Aorta (tissue), 5 donors: Measurements from ENCODE around the gene MCOLN2. TPM values are rescaled to one million over a fixed set of nuclear protein-coding genes. Genes with fewer than 3 reads are reported as not detected.
"Not testable (repeated sequence)": the region's sequence is repeated elsewhere in the genome, so short reads cannot be mapped to it uniquely, and the experiment has no call there.

Experiments used
- ATAC-seq: fragments of 200-7000 bp; cut with Tn5 transposase; one replicate; pipeline ENCODE4 v1.9.1; 2022; ENCODE audit warnings: moderate library complexity; ENCODE audit not compliant: low FRiP score
- DNase-seq, 2 donors: peaks; one replicate each; pipeline ENCODE4 v3.0.0-alpha.2; 2020
- H3K27ac ChIP-seq, 2 donors: one replicate each; pipeline ENCODE4 v1.5.1; 2013; ENCODE audit warnings: low read length in 2 of 2, mild to moderate bottlenecking in 2 of 2, moderate library complexity in 2 of 2, control low read depth in 1 of 2, inconsistent platforms in 1 of 2, low read depth in 1 of 2
- H3K27me3 ChIP-seq, 2 donors: one replicate each; pipeline ENCODE4 v1.6.1; 2013; ENCODE audit warnings: control low read depth in 1 of 2, low read length in 1 of 2, mild to moderate bottlenecking in 1 of 2, moderate library complexity in 1 of 2; ENCODE audit not compliant: insufficient read depth in 2 of 2, control insufficient read depth in 1 of 2
- H3K36me3 ChIP-seq, 2 donors: one replicate each; pipeline ENCODE4 v1.6.1; 2013; ENCODE audit warnings: control low read depth in 1 of 2, low read length in 1 of 2, mild to moderate bottlenecking in 1 of 2; ENCODE audit not compliant: insufficient read depth in 2 of 2, control insufficient read depth in 1 of 2
- H3K4me1 ChIP-seq, 2 donors: one replicate each; pipeline ENCODE4 v1.6.1; 2013; ENCODE audit warnings: low read length in 2 of 2, control low read depth in 1 of 2, mild to moderate bottlenecking in 1 of 2, moderate library complexity in 1 of 2; ENCODE audit not compliant: insufficient read depth in 2 of 2, control insufficient read depth in 1 of 2
- H3K4me3 ChIP-seq, 2 donors: one replicate each; pipeline ENCODE4 v1.5.1; 2013; ENCODE audit warnings: low read length in 2 of 2, control low read depth in 1 of 2, mild to moderate bottlenecking in 1 of 2
- H3K9me3 ChIP-seq: one replicate; pipeline ENCODE4 v1.6.1; 2013; ENCODE audit warnings: mild to moderate bottlenecking, low read length; ENCODE audit not compliant: control insufficient read depth
- WGBS, 2 donors: extraction: QIAGEN DNeasy Blood & Tissue Kit; methylation state at CpG; one replicate each; pipeline ENCODE4 v1.1.7; 2013; 5-methylcytosine and 5-hydroxymethylcytosine counted together
- intact Hi-C, 2 donors: fragments of 100-400 bp; cut with DNase I; formaldehyde crosslinking; loops; one replicate each; pipeline versions ENCODE4 v1.14.2 to v1.15.0; 2022
- polyA plus RNA-seq, 2 donors: library from polyadenylated mRNA; stranded (reverse); fragments of 200-250 nt; gene quantifications; one replicate each; pipeline ENCODE4 v1.2.3, GENCODE V29; 2013
- total RNA-seq, 2 donors: library from RNA; stranded (reverse); fragmentation: NEBNext Ultra II Directional; extraction: Animal tissue kit (Norgen Biotek cat#: 25700); gene quantifications; one replicate each; pipeline ENCODE4 v1.2.1, GENCODE V29; 2021
- donor health status: healthy with polysubstance abuse.
- donor health status: Bipolar disorder and iron deficiency.
- donor health status: DM: no; HTN: no; CAD: no.
- donor health status: DM: no; HTN: no; CAD: no.
- donor health status: DM: yes; HTN: yes; CAD: no.

Gene MCOLN2
- total and polyA plus RNA-seq, 4 donors: 1.0 to 3.9 (median 2.2) TPM

DNA sequence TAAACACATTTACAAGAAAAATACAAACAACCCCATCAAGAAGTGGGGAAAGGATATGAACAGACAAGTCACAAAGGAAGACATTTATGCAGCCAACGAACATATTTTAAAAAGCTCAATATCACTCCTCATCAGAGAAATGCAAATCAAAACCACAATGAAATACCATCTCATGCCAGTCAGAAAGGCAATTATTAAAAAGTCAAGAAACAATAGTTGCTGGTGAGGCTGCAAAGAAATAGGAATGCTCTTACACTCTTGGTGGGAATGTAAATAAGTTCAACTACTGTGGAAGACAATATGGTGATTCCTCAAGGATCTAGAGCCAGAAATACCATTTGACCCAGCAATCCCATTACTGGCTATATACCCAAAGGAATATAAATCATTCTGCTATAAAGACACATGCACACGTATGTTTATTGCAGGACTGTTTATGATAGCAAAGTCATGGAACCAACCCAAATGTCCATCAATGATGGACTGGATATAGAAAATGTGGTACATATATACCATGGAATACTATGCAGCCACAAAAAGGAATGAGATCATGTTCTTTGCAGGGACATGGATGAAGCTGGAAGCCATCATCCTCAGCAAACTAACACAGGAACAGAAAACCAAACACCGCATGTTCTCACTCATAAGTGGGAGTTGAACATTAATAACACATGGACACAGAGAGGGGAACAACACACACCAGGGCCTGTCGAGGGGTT is 88.0 kb downstream of the MCOLN2 start:
- intact Hi-C loops, H3K9me3 ChIP-seq, DNase-seq, H3K4me3 ChIP-seq, H3K36me3 ChIP-seq, ATAC-seq, H3K4me1 ChIP-seq, H3K27ac ChIP-seq, H3K27me3 ChIP-seq: not testable (repeated sequence)
- WGBS, 2 donors: 80 to 81% methylated on average over 4 of the region's 4 CpGs

DNA sequence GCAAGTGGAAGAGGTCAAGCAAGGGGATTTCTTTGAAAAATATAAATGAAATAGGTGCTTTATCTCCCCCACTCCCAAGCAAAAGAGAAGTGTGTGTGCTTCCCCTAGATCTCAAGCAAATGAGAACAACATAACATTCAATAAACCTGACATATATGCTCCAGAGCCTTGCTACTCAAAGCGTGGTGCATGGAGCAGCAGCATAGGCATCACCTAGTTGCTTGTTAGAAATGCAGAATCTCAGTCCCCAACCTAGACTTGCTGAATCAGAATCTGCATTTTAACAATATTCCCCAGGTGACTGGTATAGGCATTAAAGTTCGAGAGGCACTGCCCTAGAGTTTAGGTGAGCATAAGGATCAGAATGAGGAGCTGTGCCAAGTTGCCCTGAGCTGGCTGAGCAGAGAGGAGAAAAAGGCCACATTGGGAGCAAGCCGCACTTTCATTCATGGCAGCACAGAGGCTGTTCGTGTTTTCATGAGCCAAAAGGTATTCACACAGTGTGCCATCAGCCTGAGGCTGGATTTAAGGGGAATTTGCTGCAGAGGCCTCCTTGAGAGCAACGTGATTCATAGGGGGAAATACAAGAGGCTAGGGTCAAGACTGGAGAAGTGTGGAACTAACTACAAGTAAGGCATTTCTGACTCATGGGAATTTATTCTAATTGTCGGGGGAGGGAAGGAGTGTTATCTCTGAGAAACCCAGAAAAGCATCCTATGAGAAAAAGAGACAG is 89.7 kb downstream of the MCOLN2 start:
- DNase-seq (no peak), ATAC-seq (no peak)
- intact Hi-C loops: no loop called here
- Histone ChIP-seq H3K27me3 (no peaks in the 10 kb centered on the region), H3K36me3 (no peaks in the 10 kb centered on the region), H3K4me1 (no peaks in the 10 kb centered on the region), H3K4me3 (no peak overlapping the region), H3K9me3 (peaks cover 2% of the 10 kb centered on the region), H3K27ac (no peak overlapping the region)
- WGBS, 2 donors: 58 to 70% methylated on average over 6 of the region's 6 CpGs

DNA sequence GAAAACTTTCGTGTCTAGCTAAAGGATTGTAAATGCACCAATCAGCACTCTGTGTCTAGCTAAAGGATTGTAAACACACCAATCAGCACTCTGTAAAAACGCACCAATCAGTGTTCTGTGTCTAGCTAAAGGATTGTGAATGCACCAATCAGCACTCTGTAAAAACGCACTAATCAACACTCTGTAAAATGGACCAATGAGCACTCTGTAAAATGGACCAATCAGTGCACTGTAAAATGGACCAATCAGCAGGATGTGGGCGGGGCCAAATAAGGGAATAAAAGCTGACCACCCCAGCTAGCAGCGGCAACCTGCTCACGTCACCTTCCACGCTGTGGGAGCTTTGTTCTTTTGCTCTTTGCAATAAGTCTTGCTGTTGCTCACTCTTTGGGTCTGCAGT is 94.2 kb downstream of the MCOLN2 start:
- DNase-seq, H3K27ac ChIP-seq, H3K9me3 ChIP-seq, H3K4me3 ChIP-seq, H3K4me1 ChIP-seq, H3K27me3 ChIP-seq, ATAC-seq, H3K36me3 ChIP-seq, intact Hi-C loops: not testable (repeated sequence)
- WGBS, 2 donors: 83 to 90% methylated on average over 7 of the region's 7 CpGs

DNA sequence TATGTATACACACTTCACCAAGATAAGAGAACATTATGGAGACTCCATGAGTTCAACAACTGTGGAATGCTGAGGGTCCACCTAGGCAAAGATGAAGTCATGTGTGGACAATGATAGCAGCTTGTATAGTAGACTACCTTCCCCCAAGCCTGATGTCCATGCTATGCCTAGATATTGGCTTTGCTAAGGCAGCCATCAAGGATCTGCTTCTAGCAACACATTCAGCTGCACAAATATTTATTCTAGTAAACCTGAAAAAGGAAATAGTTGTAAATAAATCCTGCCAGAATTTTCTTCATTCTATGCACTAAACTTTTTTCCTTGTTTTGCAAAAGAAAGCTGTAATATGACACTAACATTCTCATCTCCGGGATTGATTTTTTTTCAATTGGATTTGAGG is 96.9 kb downstream of the MCOLN2 start:
- intact Hi-C loops: loop anchor here in 1 of 2 donors (10.0 kb wide), 1 partner anchor 105 kb away; no protein-coding TSS in a partner anchor
- Histone ChIP-seq H3K27me3 (no peaks in the 10 kb centered on the region), H3K27ac (no peak overlapping the region), H3K36me3 (no peaks in the 10 kb centered on the region), H3K4me1 (no peaks in the 10 kb centered on the region), H3K9me3 (no peaks in the 10 kb centered on the region), H3K4me3 (no peak overlapping the region)
- WGBS, 2 donors: 61 to 62% methylated on average over 1 of the region's 1 CpG
- DNase-seq (no peak), ATAC-seq (no peak)

DNA sequence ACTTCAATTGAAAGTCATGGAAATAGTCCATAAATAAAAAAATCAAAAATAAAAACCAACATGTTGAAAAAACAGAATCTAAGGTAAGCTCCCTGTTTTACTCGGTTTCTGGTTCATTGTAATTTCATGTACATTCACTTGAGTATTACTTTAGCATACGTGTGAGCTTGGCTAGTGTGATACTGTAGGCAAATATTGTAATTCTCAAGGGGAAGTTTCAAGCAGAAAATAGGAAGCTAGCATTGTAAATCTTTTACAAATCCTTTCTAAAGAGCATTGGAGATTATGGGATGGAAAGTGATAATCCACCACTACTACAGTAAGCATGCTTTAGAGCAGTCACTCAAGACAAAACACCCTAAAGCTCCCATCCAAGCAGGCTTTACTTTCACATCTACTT is 100.6 kb downstream of the MCOLN2 start:
- DNase-seq (no peak), ATAC-seq (no peak)
- Histone ChIP-seq H3K36me3 (no peaks in the 10 kb centered on the region), H3K27me3 (no peaks in the 10 kb centered on the region), H3K27ac (no peak overlapping the region), H3K9me3 (no peaks in the 10 kb centered on the region), H3K4me1 (no peaks in the 10 kb centered on the region), H3K4me3 (no peak overlapping the region)
- WGBS, 2 donors: 57 to 72% methylated on average over 2 of the region's 2 CpGs
- intact Hi-C loops: loop anchor here in 1 of 2 donors (10.0 kb wide), 1 partner anchor 101 kb away; no protein-coding TSS in a partner anchor

DNA sequence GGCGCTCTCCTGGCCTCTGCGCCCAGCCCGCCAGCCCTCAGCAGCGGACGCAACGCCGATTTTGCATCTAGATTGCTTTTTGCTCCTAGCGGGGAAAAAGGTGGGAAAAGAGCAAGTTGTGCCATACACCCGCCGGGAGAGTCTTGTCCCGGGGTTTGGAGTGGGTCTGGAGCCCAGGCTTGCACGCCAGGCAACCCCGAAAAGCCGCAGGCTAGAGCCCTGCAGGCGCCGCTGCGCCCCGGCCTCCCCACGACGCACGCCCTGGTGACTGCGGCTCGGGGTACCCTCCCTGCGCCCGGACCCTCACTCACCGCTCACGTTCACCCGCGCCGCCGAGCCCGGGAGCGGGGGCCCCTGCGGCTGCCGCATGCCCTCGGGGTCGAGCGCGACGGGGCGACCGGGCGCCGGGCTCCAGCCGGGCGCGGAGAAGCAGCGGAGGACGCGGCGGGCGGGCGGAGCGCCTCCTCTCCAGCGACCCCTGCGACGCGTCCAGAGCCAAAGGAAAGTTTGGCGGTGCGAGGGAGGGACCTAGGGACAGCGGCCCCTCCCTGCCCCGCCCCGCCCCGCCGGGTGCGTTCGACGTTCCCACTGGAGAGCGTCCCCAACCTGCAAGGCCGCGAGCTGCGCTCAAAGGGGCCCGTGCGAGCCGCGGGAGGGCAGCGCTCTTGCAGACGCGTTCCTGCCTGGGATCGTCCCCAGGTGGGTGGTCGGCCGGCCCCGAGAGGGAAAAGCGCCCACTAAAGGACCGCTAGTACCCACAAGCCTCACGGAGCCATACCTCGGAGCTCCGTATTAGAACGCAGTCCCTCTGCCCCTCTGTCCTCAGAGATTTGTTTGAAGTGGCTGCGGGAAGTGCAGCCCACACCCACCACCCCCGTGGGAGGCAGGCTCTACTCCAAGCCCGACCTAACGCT is 104.0 kb downstream of the MCOLN2 start, which contains the start of gene LPAR3:
Gene LPAR3, minus strand, starts transcription at position 502 of the 914 bp plus-strand sequence. CDS start 27,086 bp downstream, outside the sequence.
- H3K4me3 ChIP-seq: no peak within 1 kb of the TSS
- H3K9me3 ChIP-seq: no peaks in the 10 kb centered on the region
- H3K27ac ChIP-seq: no peak within 1 kb of the TSS
- no peak for DNase-seq
- H3K27me3 ChIP-seq: no peaks in the 10 kb centered on the region
- WGBS, 2 donors: 1 to 2% methylated on average over 93 of the region's 93 CpGs
- no peak for ATAC-seq
- no peaks in the 10 kb centered on the region for H3K36me3 ChIP-seq
- no peaks in the 10 kb centered on the region for H3K4me1 ChIP-seq
- intact Hi-C loops: loop anchor here in 1 of 2 donors (10.0 kb wide), 1 partner anchor 98 kb away; no protein-coding TSS in a partner anchor

DNA sequence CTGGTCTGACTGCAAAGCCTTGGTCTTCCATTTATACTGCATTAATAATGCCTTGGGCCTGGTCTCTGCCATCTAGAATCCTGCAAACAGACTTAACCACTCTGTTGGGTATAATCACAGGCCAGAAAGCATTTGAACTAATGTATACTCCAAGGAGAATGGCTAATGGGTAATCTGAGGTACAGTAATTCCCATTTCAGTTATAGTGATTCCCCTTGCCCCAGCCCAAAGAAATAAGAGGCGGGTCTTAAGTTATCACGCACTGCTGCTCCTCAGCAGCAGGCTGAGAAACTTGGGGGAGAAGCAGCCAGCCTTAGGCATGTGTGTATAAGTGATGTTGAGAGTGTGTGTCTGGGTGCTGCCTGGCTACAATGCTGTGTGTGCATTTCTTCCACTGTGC is 106.3 kb downstream of the MCOLN2 start:
- Histone ChIP-seq H3K27ac (no peak overlapping the region), H3K36me3 (no peaks in the 10 kb centered on the region), H3K4me1 (no peaks in the 10 kb centered on the region), H3K9me3 (no peaks in the 10 kb centered on the region), H3K4me3 (no peak overlapping the region), H3K27me3 (no peaks in the 10 kb centered on the region)
- 97 to 98% methylated on average over 2 of the region's 2 CpGs for WGBS, 2 donors
- no peak for DNase-seq
- intact Hi-C loops: loop anchor here in 1 of 2 donors (10.0 kb wide), 1 partner anchor 96 kb away; no protein-coding TSS in a partner anchor
- ATAC-seq: no peak

DNA sequence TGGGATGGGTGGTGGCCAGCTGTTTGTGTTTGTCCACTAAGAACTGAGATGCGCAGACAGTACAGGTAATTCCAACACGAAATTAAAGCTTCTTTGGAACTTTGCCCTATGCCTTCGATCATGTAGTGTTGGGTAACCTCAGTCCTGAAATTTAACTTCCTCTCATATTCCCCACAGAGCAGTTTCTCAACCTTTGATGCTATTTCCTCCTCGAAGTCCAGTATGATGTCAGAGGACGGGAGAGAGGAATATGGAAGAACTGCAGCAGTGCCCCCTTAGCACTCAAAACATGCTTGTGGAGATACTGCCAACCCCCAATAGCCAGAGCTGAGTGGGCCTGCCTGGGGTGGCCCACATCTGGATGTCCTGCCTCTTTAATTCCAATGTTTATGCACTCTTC is 107.5 kb downstream of the MCOLN2 start:
- Histone ChIP-seq H3K9me3 (no peaks in the 10 kb centered on the region), H3K27ac (no peak overlapping the region), H3K27me3 (no peaks in the 10 kb centered on the region), H3K36me3 (no peaks in the 10 kb centered on the region), H3K4me3 (no peak overlapping the region), H3K4me1 (no peaks in the 10 kb centered on the region)
- DNase-seq (no peak), ATAC-seq (no peak)
- 66 to 69% methylated on average over 5 of the region's 5 CpGs for WGBS, 2 donors
- intact Hi-C loops: no loop called here
